T-helper 2 cell (primary cell): ENCODE measurements around the gene NELFA.

Experiments used
- DNase-seq, 5 experiments: peaks; one replicate each; pipeline versions ENCODE4 v3.0.0 to v3.0.0-alpha.2; 2012 to 2022

NELFA gene

DNA sequence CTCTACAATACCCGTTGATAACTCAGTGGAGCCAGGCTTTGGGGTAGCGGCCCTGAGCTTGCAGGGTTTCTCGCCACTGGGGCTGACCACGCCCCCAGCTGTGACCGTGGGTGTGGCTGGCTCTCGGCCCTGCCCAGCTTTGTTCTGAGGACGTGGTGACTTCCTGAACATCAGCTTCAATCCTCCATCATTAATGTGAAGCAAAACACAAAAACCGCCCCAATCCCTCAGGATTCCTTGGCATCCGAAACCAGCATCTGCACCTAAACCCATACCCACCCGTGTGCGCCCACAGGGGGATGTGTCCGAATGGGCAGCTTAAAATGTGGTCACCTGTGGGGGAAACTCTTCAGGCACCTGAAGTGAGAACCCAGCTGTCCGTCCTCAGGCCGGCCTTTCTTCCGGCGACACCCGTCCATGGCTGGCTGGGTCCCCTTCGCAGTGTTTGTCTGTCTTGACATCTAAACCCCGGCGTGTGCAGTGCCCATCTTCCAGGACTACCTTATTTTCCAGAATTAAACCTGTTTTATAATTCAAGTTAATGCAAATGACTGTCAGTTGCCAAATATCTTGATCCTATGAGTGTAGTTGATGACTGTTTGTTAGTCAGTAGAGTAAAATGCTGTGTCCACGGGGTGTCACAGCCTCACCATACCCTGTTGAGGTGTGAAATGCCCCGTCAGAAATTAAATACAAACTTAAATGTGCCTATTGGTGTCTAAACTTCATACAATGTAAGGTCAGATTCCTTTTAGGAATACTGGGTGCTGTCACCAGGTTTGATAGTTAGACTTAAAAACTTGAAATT, 27.3 kb downstream of the NELFA start:
- DNase-seq: no peak

- no peak for DNase-seq
Measured at GRCh38 chr4:1980561-1981041, 28.2 kb downstream of the NELFA start.

DNA sequence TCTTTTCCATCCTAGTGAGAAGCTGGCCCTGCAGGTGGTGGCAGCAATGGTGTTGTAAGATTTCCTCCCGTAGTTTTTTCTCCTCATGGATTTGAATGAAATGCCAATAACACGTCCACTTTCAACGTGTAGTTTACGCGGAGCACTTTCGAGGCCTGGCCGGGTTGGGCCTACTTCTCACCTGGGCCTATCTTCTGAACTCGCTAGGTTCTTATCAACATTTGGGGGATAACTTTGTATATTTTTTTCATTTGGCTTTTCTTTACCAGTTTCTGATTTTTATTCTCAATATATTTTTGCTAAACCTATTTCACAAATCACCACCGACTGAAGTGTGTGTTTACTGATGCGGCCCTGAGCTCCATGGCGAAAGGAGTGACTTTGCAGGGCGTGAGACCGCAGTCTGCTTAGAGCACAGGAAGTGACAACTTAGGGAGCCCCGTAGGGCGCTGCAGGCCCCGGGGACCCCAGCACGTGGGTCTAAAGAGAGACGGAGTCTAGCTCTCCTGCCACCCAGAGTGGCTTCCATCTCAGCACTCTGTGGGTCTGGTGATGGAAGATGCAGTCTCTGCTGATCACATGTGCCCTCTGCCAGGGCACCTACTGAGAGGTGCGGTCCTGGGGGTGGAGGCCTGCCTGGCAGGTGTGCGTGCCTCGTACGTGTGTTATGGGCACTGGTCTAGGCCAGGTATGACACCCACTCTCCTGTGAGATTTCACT, 29.1 kb downstream of the NELFA start:
- no peak for DNase-seq

DNA sequence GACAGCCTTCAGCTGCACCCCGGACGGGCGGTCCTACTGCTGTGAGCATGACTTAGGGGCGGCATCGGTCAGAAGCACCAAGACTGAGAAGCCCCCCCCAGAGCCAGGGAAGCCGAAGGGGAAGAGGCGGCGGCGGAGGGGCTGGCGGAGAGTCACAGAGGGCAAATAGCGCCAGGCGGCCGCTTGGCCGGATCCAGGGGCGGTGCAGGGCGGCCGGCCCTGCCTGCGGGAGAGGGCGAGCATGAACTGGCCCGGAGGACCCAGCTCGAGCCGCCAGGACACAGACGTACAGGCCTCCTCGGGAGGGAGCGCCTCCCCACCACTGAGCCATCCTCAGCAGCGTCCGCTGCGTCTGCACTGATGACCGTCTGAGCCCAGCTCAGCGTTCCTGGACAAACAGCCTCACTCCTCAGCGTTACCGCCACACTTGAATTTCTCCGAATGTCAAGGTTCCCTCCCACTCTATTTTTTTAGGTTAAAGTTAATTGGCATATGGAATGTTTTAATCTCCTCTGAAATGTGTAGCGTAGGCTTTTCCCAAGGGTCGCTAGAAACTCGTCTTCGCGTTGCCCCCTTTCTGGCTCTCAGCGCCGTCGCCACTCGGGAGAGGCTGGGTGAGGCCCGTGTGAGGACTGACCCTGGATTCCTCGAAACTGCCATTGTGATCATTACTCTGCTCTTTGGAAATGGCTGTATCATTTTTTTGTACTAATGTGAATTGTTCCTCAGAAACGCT, 29.9 kb downstream of the NELFA start:
- no peak for DNase-seq

DNA sequence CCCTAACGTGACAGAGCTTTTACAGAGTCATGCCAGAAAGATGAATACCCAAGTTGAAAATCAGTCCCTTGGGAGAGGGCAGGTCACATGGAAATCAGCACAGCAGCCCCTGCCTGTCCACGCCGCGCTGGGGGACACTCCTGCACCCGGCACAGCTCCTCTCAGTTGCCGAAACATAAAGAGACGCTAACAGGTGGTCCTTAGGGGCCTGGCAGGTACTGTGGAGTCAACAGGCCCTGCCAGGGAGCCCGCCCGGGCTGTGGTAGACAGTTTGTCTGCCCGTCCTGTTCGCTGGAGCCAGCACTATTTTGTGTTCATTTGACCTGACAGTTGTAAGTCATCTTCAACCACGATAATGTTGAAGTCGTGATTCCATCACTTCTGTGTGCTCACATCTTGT, 30.5 kb downstream of the NELFA start:
- DNase-seq: no peak

DNA sequence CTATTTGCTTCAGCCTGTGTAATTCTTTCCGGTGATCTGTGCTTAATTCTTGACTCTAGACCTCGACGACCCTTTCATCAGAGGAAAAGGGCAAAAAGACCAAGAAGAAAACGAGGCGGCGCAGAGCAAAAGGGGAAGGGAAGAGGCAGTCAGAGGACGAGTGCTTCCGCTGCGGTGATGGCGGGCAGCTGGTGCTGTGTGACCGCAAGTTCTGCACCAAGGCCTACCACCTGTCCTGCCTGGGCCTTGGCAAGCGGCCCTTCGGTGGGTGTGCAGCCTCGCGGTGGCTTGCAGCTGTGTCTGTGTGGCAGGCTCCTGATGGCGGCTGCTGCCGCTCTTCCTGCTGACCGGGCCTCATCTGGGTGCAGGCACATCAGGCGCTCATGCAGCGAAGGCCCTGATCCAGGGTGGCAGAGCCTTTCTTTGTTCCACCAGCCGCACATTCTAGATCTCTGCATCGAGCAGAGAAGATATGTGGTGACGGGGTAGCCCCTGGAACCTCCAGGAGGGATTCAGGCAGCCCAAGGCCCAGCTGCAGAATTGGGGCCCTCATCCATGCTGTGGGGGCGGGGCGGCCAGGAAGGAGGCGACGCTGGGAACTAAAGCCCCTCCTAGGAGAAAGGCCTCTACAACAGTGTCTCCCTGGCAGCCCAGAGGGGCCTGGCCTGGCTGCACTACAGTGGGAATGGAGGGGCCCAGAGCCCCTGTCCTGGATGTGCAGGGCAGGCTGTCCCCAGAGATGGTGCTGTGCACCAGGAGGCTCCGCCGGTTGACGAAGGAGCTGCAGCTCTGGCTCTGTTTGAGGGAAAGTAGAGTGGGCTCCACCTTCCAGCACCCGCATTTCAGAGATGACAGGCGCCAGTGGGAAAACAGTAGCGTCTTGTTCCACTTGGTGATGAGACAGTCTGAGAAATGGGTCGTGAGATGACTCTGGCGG, 32.1 kb downstream of the NELFA start:
- DNase-seq: no peak

- DNase-seq: no peak
Measured at GRCh38 chr4:1975880-1976279, 32.9 kb downstream of the NELFA start.

- no peak for DNase-seq
Measured at GRCh38 chr4:1975391-1975801, 33.4 kb downstream of the NELFA start.

- DNase-seq: no peak
Measured at GRCh38 chr4:1974840-1975239, 33.9 kb downstream of the NELFA start.

DNA sequence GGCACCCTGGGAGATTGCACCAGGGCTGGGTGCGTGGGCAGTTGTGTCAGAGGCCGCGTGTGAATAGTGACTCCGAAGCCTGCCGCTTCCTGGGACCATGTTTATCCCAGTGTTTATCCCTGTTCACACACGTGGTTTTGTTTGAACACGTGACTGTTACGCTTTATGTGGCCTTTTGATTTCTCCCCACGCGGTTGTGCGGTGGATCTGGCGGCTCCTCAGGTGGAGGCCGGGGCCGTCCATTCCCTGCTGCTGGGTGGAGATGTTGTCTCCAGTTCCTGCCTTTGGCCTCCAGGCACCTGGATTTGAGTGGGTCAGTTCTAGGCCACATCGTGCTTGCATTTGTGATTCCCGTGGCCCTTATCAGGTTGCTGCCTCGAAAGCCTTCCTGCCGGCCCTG, 35.1 kb downstream of the NELFA start:
- no peak for DNase-seq

DNA sequence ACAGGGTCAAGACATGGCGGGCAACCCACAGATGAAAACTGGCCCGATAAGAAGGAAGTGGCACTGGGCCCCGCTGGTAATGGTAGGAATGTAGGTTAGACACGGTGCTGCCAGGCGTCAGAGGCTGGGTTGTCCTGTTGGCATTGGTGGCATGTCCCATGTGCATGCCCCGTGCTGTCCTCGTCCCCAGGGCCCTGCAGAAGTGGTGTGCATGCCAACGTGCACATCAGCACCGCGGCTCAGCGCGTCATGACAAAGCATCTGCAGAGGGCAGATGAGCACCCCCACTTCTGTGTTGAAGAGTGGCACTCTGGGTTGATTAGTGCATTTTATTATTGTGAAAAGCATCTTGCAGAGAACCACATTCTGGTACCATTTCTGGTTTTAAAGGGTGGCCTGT, 35.6 kb downstream of the NELFA start:
- DNase-seq: no peak

DNA sequence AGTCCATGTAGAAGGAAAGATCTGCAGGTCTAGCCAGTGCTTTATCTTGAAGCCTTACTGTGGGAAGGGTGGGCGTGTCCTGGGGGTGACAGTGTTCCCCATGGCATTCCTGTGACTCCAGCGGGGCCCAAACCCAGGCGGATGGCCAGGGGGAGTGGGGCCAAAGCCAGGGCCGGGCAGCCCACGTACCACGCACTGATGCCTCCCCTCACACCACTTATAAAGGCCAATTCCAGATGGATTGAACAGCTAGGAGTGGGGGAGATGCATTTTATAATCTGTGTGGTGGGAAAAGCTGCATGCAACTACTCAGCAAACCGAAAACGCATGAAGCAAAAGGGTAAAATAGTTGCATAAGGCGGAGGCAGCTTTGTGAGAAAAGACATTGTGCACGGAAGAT, 36.4 kb downstream of the NELFA start:
- no peak for DNase-seq

DNA sequence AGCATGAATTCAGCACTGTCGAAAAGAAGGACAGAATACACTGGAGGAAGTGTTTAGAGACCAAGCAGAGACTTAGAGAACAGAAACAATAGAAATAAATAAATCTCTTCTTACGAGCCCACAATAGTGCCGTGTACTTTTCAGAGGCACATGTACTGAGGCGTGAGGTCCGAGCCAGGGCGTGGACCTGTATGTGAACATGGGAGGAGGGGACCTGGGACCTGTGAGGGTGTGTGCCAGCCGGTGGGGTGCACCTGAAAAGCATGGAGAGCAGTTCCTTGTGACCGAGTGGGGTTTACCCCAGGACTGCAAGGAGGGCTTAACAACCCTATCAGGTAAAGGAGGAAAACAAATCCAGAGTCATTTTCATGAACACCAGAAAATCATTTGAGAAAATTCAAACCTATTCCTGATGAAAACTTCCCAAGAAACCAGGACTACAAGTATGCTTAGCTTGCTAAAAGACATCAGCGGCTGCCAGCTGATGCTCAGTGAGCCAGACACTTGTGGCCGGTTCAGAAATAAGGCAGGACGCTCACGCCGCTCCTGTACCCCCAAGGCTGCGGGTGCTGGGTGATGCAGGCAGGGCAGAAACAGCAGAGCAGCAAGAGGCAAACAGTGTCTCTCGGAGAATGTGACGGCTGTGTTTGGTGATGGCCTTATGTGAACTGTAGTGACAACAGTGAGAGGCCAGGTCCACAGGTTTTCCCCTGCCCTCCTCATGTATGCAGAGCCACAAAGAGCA, 37.1 kb downstream of the NELFA start:
- DNase-seq: no peak

DNA sequence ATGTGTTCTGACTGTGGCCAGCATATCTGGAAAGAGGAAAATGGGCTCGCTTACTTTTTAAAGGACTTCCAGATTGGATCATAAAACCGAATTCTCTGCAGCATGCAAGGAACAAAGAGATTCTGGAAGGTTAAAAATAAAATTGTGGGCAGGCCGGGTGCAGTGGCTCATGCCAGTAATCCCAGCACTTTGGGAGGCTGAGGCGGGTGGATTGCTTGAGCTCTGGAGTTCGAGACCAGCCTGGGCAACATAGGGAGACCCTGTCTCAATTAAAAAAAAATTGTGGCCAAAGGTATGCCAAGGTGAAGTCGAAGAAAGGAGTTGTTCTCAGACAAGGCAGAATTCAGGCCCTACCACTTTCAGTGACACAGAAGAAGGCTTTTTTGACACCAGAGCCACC, 37.8 kb downstream of the NELFA start:
- DNase-seq: no peak

GRCh38 chr4:1969928-1970723, 38.6 kb downstream of the NELFA start:
- no peak for DNase-seq

- DNase-seq: no peak
Measured at GRCh38 chr4:1968686-1969295, 40.0 kb downstream of the NELFA start.

- no peak for DNase-seq
Measured at GRCh38 chr4:1967512-1968149, 41.1 kb downstream of the NELFA start.

DNA sequence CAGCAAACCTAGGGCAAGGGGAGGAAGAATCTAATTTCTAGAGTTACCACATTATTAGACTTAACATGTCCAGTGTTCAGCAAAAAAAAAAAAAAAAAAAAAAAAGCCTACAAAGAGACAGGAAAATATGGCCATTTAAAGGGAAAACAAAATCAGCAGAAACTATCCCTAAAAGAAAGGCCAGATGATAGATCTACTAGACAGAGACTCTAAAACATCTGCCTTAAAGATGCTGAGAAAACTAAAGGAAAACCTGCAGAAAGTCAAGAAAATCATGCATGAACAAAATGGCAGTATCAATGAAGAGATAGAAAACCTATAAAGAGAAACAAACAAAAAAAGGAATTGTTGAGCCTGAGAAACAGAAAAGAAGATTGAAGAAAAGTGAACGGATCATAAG, 43.8 kb downstream of the NELFA start:
- DNase-seq: no peak

DNA sequence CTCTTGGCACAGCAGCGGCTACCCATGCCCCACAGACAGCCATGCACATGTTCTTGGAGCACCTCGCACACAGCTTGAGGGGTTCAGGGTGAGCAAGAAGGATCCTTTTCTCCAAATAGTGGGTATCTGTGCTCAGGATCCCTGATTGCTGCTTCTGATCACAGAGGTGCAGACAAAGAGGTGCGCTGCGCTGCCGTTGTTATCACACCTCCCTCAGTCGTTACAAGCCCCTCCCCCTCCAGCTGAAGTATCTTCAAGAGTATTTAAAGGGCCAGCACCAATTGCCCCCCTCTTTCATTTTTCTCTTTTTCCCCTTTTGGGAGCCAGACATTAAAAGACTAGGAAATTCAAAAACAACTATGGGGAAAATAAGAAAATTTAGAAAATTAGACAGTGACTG, 44.3 kb downstream of the NELFA start:
- DNase-seq: no peak

DNA sequence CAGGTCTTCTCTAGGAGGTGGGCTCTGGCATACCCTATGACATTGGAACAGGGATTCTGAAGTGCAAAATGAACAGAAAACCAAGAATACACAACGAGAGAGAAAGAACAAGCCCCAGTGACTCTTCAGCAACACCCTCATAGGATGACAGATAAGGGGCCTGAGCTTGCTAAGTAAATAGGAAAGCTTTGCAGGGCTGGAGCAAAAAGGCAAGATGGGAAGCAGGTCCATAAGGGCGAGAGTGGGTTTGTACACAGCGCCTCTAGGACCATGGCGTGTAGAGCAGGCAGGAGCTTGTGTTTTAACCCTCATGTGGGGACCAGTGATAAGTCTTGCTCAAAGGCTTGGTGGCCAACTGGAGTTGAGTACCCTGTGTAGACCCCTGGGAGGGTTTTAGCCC, 45.8 kb downstream of the NELFA start:
- no peak for DNase-seq
